Measurements from ENCODE around the gene ZNF507. TPM values are rescaled to one million over a fixed set of nuclear protein-coding genes. Genes with fewer than 3 reads are reported as not detected.

ZNF507 gene
- total RNA-seq, 1 experiment from 2014 or later: 31.1 TPM

DNA sequence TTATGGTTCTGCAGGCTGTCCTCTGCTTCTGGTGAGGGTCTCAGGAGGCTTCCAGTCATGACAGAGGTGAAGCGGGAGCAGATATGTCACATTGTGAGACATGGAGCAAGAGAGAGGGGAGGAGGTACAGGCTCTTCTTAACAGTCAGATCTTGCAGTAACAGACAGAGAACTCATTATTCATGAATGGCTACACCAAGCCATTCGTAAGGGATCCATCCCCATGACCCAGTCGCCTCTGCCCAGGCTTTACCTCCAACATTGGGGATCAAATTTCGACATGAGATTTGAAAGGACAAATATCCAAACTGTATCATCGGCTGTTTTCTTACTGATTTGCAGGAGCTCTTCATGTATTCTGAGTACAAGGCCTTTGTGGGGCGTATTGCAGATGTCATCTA is 21.7 kb downstream of the ZNF507 start:
- H3K4ac ChIP-seq (ENCODE audit: low read depth, low read length): no peak overlapping the region
- Mint-ChIP-seq H3K9me3 (no peaks in the 10 kb centered on the region), H3K4me3 (no peak overlapping the region), H3K27me3 (ENCODE audit: low read depth) (no peaks in the 10 kb centered on the region), H3K4me1 (peaks cover 0 to 3% of the 10 kb centered on the region in 2 experiments; a peak in 1 of 4 replicates), H3K36me3 (ENCODE audit: insufficient read depth in 1 of 3, low read depth in 3 of 3) (peaks cover 16 to 59% (median 53%) of the 10 kb centered on the region in 3 experiments; a peak in 6 of 7 replicates), H3K27ac (peak overlapping the region in 1 of 3 experiments; percentile 35; a peak in 2 of 7 replicates)
- H4K20me1 ChIP-seq (ENCODE audit: control insufficient read depth, insufficient read depth, insufficient read length): no peaks in the 10 kb centered on the region
- no peaks in the 10 kb centered on the region for H3K4me1 ChIP-seq (ENCODE audit: insufficient read depth, low read length)
- no peak overlapping the region for H2BK20ac ChIP-seq (ENCODE audit: low read depth, low read length, poor library complexity, severe bottlenecking)
- DNase-seq: no peak
- H3K18ac ChIP-seq (ENCODE audit: insufficient read length, low read depth, low read length): no peak overlapping the region
- H2BK120ac ChIP-seq (ENCODE audit: low read depth, low read length, poor library complexity, severe bottlenecking): no peak overlapping the region
- no peaks in the 10 kb centered on the region for H3K23me2 ChIP-seq (ENCODE audit: insufficient read length, low read depth, low read length, poor library complexity, severe bottlenecking)
- peaks cover 11% of the 10 kb centered on the region for H3K79me1 ChIP-seq (ENCODE audit: insufficient read depth, low read depth, low read length, poor library complexity, severe bottlenecking)
- WGBS (ENCODE audit: extremely low coverage, insufficient read length, low lambda C conversion rate): no CpG with 5 or more reads among the region's 6 CpGs
- H4K8ac ChIP-seq (replicated peaks; ENCODE audit: insufficient read length, low read depth, low read length): no peak overlapping the region
- H3K79me2 ChIP-seq (ENCODE audit: insufficient read depth, low read length): peaks cover 3% of the 10 kb centered on the region
- no peak overlapping the region for H2BK15ac ChIP-seq (ENCODE audit: low read depth, low read length)
- no peak overlapping the region for H2BK12ac ChIP-seq (ENCODE audit: insufficient read length, low read depth, low read length)
- H3K27ac ChIP-seq (ENCODE audit: insufficient read length, low read depth, low read length): no peak overlapping the region
- TF ChIP-seq, protein P1, sequence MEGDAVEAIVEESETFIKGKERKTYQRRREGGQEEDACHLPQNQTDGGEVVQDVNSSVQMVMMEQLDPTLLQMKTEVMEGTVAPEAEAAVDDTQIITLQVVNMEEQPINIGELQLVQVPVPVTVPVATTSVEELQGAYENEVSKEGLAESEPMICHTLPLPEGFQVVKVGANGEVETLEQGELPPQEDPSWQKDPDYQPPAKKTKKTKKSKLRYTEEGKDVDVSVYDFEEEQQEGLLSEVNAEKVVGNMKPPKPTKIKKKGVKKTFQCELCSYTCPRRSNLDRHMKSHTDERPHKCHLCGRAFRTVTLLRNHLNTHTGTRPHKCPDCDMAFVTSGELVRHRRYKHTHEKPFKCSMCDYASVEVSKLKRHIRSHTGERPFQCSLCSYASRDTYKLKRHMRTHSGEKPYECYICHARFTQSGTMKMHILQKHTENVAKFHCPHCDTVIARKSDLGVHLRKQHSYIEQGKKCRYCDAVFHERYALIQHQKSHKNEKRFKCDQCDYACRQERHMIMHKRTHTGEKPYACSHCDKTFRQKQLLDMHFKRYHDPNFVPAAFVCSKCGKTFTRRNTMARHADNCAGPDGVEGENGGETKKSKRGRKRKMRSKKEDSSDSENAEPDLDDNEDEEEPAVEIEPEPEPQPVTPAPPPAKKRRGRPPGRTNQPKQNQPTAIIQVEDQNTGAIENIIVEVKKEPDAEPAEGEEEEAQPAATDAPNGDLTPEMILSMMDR (conservative IDR thresholded peaks at IDR 0.05): no peak
- no peak overlapping the region for H2BK5ac ChIP-seq (ENCODE audit: insufficient read length, low read length)
- no peak overlapping the region for H3K4me2 ChIP-seq (ENCODE audit: insufficient read depth, insufficient read length, low read length)
- H3T11ph ChIP-seq (ENCODE audit: low read length): no peak overlapping the region
- no peaks in the 10 kb centered on the region for H3K9me3 ChIP-seq (ENCODE audit: control insufficient read depth, low read depth, low read length)
- no peaks in the 10 kb centered on the region for H3K27me3 ChIP-seq (ENCODE audit: insufficient read depth, low read length)
- no peak overlapping the region for H2AFZ ChIP-seq (ENCODE audit: low read length)
- H4K5ac ChIP-seq (ENCODE audit: insufficient read length, low read depth, low read length): no peak overlapping the region
- no peak overlapping the region for H3K56ac ChIP-seq (ENCODE audit: insufficient read length, low read depth, low read length)
- H4K91ac ChIP-seq (ENCODE audit: insufficient read length, low read depth, low read length): no peak overlapping the region
- H2AK5ac ChIP-seq (ENCODE audit: insufficient read length, low read length): no peak overlapping the region
- H3K23ac ChIP-seq (ENCODE audit: insufficient read length, low read depth, low read length): no peak overlapping the region
- no peak overlapping the region for H3K9ac ChIP-seq (ENCODE audit: extremely low read depth, insufficient read length, low read length)
- no peak overlapping the region for H3K14ac ChIP-seq (ENCODE audit: insufficient read depth, low read length)

All from H9 (cell line).